Cardiac fibroblast (primary cell): ENCODE results near the gene RECQL5.

Source experiments
- DNase-seq, 2 donors: peaks; one replicate each; pipeline versions ENCODE4 v3.0.0 to v3.0.0-alpha.2; 2010; ENCODE audit warnings: low read depth in 2 of 2
- H3K4me3 ChIP-seq, 2 donors: replicated peaks in 1 of 2; 1 replicate in 1 of 2; 2 replicates in 1 of 2; pipeline ENCODE4 v1.5.1; 2011; ENCODE audit warnings: low read depth in 2 of 2, low read length in 2 of 2, mild to moderate bottlenecking in 2 of 2, moderate library complexity in 1 of 2
- TF ChIP-seq, protein P1 (sequence below): IDR thresholded peaks from one replicate; pipeline ENCODE4 v1.5.1; 2011; ENCODE audit warnings: low read depth, mild to moderate bottlenecking, low read length, inconsistent platforms

The RECQL5 gene

GRCh38 chr17:75694536-75694935 is 27.6 kb upstream of the RECQL5 start:
- no peak for DNase-seq

GRCh38 chr17:75693500-75694481 is 26.8 kb upstream of the RECQL5 start:
- TF ChIP-seq, protein P1, sequence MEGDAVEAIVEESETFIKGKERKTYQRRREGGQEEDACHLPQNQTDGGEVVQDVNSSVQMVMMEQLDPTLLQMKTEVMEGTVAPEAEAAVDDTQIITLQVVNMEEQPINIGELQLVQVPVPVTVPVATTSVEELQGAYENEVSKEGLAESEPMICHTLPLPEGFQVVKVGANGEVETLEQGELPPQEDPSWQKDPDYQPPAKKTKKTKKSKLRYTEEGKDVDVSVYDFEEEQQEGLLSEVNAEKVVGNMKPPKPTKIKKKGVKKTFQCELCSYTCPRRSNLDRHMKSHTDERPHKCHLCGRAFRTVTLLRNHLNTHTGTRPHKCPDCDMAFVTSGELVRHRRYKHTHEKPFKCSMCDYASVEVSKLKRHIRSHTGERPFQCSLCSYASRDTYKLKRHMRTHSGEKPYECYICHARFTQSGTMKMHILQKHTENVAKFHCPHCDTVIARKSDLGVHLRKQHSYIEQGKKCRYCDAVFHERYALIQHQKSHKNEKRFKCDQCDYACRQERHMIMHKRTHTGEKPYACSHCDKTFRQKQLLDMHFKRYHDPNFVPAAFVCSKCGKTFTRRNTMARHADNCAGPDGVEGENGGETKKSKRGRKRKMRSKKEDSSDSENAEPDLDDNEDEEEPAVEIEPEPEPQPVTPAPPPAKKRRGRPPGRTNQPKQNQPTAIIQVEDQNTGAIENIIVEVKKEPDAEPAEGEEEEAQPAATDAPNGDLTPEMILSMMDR: no peak
- H3K4me3 ChIP-seq: no peak overlapping the region
- peak; percentile 84 to 92 for DNase-seq

More at GRCh38 chr17:75694536-75694935, 27.6 kb upstream of the RECQL5 start:
- no peak overlapping the region for H3K4me3 ChIP-seq
- TF ChIP-seq, protein P1: no peak

DNA sequence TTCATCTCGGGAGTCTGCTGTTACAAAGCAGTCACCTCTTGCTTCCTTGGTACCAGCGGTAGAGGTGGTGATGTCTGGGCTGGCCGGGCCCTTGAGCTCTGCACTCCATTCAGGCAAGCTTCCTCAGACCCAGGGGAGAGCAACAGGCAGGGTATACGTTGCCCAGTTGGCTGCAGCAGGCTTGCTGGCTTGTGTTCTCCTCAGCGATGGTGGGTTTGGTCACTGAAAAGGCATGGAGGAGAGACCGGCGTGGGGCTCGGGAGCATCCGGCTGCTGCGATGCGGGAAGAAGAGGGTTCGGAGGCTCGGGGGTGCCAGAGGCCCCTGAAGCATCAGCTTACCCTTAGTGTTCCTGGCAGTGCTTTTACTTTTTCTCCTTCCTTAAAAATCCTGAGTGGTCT is 26.0 kb upstream of the RECQL5 start:
- H3K4me3 ChIP-seq: no peak overlapping the region
- TF ChIP-seq, protein P1: no peak
- DNase-seq: no peak

DNA sequence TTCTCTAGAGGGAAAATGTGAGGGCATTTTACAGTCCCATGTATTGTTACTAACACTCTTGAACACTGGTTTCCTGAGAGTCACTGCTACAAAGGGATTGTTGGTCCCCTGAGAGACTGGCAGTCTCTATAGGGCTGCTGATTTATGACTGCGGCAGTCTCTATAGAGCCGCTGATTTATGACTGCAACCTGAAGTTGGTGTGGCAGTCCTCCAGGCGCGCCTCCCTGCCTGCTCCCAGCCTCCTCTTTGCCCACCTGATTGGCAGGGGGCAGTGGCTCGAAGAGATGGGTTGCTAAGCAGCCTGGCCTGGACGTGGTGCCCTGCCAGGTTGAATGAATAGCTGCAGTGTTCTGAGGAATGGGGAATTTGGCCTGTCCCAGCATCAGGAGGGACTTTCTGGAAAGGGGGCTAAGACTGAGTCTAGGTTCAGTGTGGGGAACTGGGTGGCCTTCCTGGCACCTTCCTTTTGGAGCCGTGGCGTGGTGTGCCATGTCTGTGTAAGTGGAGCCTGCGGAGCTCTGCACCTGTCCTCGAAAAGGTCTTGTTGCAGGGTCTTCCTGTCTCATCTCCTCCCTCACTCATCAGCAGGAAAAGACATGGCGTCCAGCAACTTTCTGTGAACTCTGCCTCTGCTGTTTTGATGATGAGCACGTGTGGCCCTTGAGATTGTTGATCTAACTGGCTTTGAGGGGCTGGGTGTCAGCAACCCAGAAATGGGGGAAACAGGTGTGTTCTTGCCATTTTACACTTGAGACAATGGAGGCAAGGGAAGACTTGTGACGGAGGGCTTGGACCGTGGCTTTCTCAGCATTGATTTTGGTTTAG is 25.1 kb upstream of the RECQL5 start:
- DNase-seq: no peak
- no peak overlapping the region for H3K4me3 ChIP-seq
- TF ChIP-seq, protein P1: no peak

GRCh38 chr17:75691371-75691791 is 24.4 kb upstream of the RECQL5 start:
- peak in 1 of 2 donors; percentile 62 for DNase-seq
- TF ChIP-seq, protein P1: no peak
- no peak overlapping the region for H3K4me3 ChIP-seq

- H3K4me3 ChIP-seq: no peak overlapping the region
- TF ChIP-seq, protein P1: no peak
- DNase-seq: no peak
These were observed 22.5 kb upstream of the RECQL5 start for GRCh38 chr17:75689441-75689873.
